ENCODE results near the gene MYH10.

MYH10 gene

DNA sequence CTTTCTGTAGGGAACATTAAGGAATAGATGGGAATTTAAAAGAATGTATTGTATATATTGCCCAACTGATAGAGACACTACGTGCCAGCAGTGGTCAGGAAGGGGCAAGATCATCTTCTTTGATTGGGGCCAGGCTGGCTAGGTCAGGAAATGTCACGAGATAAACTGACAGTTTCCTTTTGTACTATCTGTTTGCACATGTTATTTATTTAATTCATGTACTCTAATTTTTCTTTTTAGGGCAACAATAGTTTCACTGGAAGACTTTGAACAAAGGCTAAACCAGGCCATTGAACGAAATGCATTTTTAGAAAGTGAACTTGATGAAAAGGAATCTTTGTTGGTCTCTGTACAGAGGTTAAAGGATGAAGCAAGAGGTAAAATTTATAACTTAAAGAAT is 182.2 kb downstream of the MYH10 start:
- Histone ChIP-seq H3K4me2 (ENCODE audit: low read depth, low read length) (no peak overlapping the region), H3K9me3 (replicated peaks; ENCODE audit: insufficient read depth, low read length) (no peaks in the 10 kb centered on the region), H3K27me3 (replicated peaks; ENCODE audit: insufficient read depth, low read length) (no peaks in the 10 kb centered on the region), H4K20me1 (ENCODE audit: insufficient read depth, low read length) (0 out of 2 replicates have a peak, but pooled peaks cover 3% of the 10 kb centered on the region), H3F3A (ENCODE audit: insufficient read depth, low read length) (peaks cover 5% of the 10 kb centered on the region; the same call in 1 of the 2 replicates), H3K9ac (ENCODE audit: low read length) (no peak overlapping the region), H2AFZ (ENCODE audit: low read length) (no peak overlapping the region), H3K4me1 (ENCODE audit: low read length) (no peaks in the 10 kb centered on the region), H3K36me3 (replicated peaks; ENCODE audit: insufficient read depth, low read length) (peaks cover 11% of the 10 kb centered on the region; the same call in 1 of the 2 replicates), H3K4me3 (ENCODE audit: low read length) (no peak overlapping the region), H3K9me2 (replicated peaks; ENCODE audit: insufficient read depth, low read length) (no peaks in the 10 kb centered on the region), H3K27ac (ENCODE audit: low read length) (no peak overlapping the region), H3K79me2 (ENCODE audit: low read length) (peaks cover 28% of the 10 kb centered on the region)
- TF ChIP-seq, protein P1, sequence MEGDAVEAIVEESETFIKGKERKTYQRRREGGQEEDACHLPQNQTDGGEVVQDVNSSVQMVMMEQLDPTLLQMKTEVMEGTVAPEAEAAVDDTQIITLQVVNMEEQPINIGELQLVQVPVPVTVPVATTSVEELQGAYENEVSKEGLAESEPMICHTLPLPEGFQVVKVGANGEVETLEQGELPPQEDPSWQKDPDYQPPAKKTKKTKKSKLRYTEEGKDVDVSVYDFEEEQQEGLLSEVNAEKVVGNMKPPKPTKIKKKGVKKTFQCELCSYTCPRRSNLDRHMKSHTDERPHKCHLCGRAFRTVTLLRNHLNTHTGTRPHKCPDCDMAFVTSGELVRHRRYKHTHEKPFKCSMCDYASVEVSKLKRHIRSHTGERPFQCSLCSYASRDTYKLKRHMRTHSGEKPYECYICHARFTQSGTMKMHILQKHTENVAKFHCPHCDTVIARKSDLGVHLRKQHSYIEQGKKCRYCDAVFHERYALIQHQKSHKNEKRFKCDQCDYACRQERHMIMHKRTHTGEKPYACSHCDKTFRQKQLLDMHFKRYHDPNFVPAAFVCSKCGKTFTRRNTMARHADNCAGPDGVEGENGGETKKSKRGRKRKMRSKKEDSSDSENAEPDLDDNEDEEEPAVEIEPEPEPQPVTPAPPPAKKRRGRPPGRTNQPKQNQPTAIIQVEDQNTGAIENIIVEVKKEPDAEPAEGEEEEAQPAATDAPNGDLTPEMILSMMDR (IDR thresholded peaks at IDR 0.05; ENCODE audit: low read length) = no peak
- TF ChIP-seq EZH2phosphoT487 (IDR thresholded peaks at IDR 0.05; ENCODE audit: low read length) (no peak), EZH2 (optimal IDR thresholded peaks at IDR 0.05; ENCODE audit: low read depth, low read length) (no peak)
- no peak for DNase-seq

DNA sequence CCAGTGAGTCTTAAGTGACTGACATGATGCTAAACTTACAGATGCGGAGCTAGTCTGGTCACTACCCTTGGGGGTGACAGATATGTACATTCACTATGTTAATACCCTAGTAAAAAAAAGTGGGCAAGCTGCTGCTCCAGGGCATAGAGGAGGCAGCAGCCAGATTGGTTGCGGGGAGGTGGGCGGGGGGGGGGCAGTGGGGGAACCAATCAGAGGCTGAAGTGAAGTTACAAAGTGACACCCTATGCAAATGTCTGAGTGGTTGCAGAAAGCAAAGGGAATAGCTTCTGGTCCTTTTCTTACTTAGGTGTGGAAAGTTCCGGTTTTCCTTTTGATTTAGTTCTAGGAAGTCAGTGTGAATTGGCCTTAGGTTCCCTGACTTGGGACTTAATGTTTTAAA is 182.7 kb downstream of the MYH10 start:
- no peaks in the 10 kb centered on the region for H3K4me1 ChIP-seq (ENCODE audit: low read length)
- no peak for TF ChIP-seq EZH2 (optimal IDR thresholded peaks at IDR 0.05; ENCODE audit: low read depth, low read length)
- TF ChIP-seq, protein P1 (IDR thresholded peaks at IDR 0.05; ENCODE audit: low read length) = no peak
- no peak for TF ChIP-seq EZH2phosphoT487 (IDR thresholded peaks at IDR 0.05; ENCODE audit: low read length)
- H3K79me2 ChIP-seq (ENCODE audit: low read length) = peaks cover 33% of the 10 kb centered on the region
- DNase-seq = no peak
- H2AFZ ChIP-seq (ENCODE audit: low read length) = no peak overlapping the region
- H3K4me2 ChIP-seq (ENCODE audit: low read depth, low read length) = no peak overlapping the region
- no peaks in the 10 kb centered on the region for H3K9me3 ChIP-seq (replicated peaks; ENCODE audit: insufficient read depth, low read length)
- H3K27me3 ChIP-seq (replicated peaks; ENCODE audit: insufficient read depth, low read length) = no peaks in the 10 kb centered on the region
- H3K4me3 ChIP-seq (ENCODE audit: low read length) = no peak overlapping the region
- H3K36me3 ChIP-seq (replicated peaks; ENCODE audit: insufficient read depth, low read length) = peaks cover 9% of the 10 kb centered on the region; the same call in 1 of the 2 replicates
- no peak overlapping the region for H3K27ac ChIP-seq (ENCODE audit: low read length)
- peaks cover 5% of the 10 kb centered on the region; the same call in 1 of the 2 replicates for H3F3A ChIP-seq (ENCODE audit: insufficient read depth, low read length)
- H3K9ac ChIP-seq (ENCODE audit: low read length) = no peak overlapping the region
- no peaks in the 10 kb centered on the region for H3K9me2 ChIP-seq (replicated peaks; ENCODE audit: insufficient read depth, low read length)
- 0 out of 2 replicates have a peak, but pooled peaks cover 3% of the 10 kb centered on the region for H4K20me1 ChIP-seq (ENCODE audit: insufficient read depth, low read length)

DNA sequence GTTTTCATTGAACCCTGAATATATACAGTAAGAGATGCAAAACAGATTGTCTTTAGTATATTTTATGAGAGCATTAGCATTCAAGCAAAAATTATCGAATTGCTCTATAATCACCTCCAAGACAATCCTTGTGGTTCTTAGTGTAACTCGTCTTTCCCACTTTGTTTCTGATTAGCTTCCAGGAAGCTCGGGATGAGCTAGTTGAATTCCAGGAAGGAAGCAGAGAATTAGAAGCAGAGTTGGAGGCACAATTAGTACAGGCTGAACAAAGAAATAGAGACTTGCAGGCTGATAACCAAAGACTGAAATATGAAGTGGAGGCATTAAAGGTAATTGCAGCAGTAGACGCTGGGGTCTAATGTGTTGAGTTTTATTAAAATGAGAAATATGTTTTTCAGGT is 185.0 kb downstream of the MYH10 start:
- Histone ChIP-seq H3K27ac (ENCODE audit: low read length) (no peak overlapping the region), H3K4me3 (ENCODE audit: low read length) (no peak overlapping the region), H3K4me1 (ENCODE audit: low read length) (no peaks in the 10 kb centered on the region), H3F3A (ENCODE audit: insufficient read depth, low read length) (peaks cover 5% of the 10 kb centered on the region; the same call in 1 of the 2 replicates), H3K4me2 (ENCODE audit: low read depth, low read length) (no peak overlapping the region), H2AFZ (ENCODE audit: low read length) (no peak overlapping the region), H4K20me1 (ENCODE audit: insufficient read depth, low read length) (peaks cover 17% of the 10 kb centered on the region; the same call in 1 of the 2 replicates), H3K9me2 (replicated peaks; ENCODE audit: insufficient read depth, low read length) (no peaks in the 10 kb centered on the region), H3K27me3 (replicated peaks; ENCODE audit: insufficient read depth, low read length) (no peaks in the 10 kb centered on the region), H3K79me2 (ENCODE audit: low read length) (peaks cover 52% of the 10 kb centered on the region), H3K36me3 (replicated peaks; ENCODE audit: insufficient read depth, low read length) (peaks cover 9% of the 10 kb centered on the region; the same call in 1 of the 2 replicates), H3K9ac (ENCODE audit: low read length) (no peak overlapping the region), H3K9me3 (replicated peaks; ENCODE audit: insufficient read depth, low read length) (no peaks in the 10 kb centered on the region)
- no peak for DNase-seq
- TF ChIP-seq EZH2 (optimal IDR thresholded peaks at IDR 0.05; ENCODE audit: low read depth, low read length) = no peak
- TF ChIP-seq, protein P1 (IDR thresholded peaks at IDR 0.05; ENCODE audit: low read length) = no peak

Measured in MM.1S (cell line).